RWPE1 (cell line): Measurements from ENCODE around the gene TMEM26.

Source experiments
- CTCF ChIA-PET: fragments of 350-600 bp; sonication (Branson Sonifier 250); formaldehyde crosslinking; extraction: SDS; loops from one replicate; lab custom pipeline; 2021; lab: Yijun Ruan, JAX
- POLR2A ChIA-PET: fragments of 400-600 bp; formaldehyde crosslinking; extraction: SDS; loops from one replicate; lab custom pipeline; 2020; ENCODE audit warnings: antibody characterized with exemption; ENCODE audit not compliant: low non-redundant PET; lab: Yijun Ruan, JAX
- DNase-seq: peaks from one replicate; pipeline ENCODE4 v3.0.0; 2012; ENCODE audit warnings: low spot score
- H3K27ac ChIP-seq: fragments of 450-650 bp; 2 replicates; pipeline ENCODE4 v1.5.1; 2017
- TF ChIP-seq, protein P1 (sequence below): fragments of 450-650 bp; conservative IDR thresholded peaks from 2 replicates; pipeline ENCODE4 v1.5.1; 2017; ENCODE audit warnings: low read depth, mild to moderate bottlenecking

Gene TMEM26

DNA sequence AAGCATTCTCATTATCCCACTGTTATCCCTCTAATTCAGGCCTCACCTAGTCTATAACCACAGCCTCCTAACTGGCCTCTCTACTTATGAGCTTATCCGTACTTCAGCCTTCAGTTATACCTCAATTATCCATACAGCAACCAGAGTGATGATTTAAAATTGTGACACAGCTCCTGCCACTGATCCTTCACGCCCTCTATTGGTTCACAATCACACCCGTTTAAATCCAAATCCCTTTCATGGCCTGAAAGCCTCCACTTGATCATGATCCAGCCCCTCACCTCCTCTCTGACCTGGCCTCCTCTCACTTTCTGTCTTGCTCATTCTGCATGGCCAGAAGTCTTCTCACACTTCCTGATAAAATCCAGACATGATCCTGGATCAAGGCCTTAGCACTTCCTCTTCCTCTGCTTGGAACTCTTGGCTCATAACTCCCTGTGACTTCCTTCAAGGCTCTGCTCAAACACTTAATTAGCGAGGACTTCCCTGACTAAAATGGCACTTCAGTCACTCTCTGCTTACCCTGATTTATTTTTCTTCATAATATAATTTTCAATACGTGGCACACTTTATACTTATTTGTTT is 19.0 kb upstream of the TMEM26 start:
- no peak for DNase-seq
- CTCF ChIA-PET, result no interaction called here
- POLR2A ChIA-PET, result no interaction called here
- TF ChIP-seq, protein P1, sequence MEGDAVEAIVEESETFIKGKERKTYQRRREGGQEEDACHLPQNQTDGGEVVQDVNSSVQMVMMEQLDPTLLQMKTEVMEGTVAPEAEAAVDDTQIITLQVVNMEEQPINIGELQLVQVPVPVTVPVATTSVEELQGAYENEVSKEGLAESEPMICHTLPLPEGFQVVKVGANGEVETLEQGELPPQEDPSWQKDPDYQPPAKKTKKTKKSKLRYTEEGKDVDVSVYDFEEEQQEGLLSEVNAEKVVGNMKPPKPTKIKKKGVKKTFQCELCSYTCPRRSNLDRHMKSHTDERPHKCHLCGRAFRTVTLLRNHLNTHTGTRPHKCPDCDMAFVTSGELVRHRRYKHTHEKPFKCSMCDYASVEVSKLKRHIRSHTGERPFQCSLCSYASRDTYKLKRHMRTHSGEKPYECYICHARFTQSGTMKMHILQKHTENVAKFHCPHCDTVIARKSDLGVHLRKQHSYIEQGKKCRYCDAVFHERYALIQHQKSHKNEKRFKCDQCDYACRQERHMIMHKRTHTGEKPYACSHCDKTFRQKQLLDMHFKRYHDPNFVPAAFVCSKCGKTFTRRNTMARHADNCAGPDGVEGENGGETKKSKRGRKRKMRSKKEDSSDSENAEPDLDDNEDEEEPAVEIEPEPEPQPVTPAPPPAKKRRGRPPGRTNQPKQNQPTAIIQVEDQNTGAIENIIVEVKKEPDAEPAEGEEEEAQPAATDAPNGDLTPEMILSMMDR, result no peak
- no peak overlapping the region for H3K27ac ChIP-seq

DNA sequence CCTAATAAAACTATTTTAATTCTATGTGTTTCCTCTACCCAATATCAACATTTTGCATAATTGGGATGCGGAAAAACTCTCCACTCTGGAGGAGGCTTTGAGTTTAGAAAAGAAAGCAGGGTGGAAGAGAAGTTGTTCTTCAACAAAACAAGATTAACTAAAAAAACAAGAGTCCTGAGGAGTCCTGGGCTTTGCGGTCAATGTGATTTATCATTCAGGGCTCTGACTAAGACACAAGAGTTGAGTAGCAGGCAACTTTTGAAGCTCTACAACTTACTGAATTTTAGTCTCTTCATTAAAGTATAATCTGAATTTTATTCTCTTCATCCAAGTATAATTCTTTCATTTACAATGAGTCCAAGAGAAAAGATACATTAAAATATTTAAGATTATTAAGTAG is 18.3 kb upstream of the TMEM26 start:
- H3K27ac ChIP-seq, result no peak overlapping the region
- ChIA-PET CTCF (no interaction called here), POLR2A (no interaction called here)
- TF ChIP-seq, protein P1, result no peak
- DNase-seq, result no peak

DNA sequence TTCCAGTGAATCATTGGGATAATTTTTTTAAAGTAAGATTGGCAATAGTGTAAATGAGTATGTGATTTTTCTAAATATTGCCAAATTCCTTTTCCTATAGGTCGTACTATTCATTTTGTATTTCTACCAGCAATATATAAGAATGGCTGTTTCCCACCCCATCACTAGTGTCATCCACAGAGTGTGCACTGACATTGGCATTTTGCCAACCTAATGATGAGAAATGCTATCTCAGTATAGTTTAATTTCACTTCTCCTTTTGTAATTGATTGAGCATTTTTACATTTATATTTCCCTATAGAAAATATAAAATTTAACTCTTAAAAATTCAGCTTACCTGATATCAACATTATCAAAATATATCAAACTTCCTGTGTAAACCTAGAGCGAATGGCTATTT is 17.6 kb upstream of the TMEM26 start:
- no peak for DNase-seq
- ChIA-PET CTCF (no interaction called here), POLR2A (no interaction called here)
- TF ChIP-seq, protein P1, result no peak
- H3K27ac ChIP-seq, result no peak overlapping the region

DNA sequence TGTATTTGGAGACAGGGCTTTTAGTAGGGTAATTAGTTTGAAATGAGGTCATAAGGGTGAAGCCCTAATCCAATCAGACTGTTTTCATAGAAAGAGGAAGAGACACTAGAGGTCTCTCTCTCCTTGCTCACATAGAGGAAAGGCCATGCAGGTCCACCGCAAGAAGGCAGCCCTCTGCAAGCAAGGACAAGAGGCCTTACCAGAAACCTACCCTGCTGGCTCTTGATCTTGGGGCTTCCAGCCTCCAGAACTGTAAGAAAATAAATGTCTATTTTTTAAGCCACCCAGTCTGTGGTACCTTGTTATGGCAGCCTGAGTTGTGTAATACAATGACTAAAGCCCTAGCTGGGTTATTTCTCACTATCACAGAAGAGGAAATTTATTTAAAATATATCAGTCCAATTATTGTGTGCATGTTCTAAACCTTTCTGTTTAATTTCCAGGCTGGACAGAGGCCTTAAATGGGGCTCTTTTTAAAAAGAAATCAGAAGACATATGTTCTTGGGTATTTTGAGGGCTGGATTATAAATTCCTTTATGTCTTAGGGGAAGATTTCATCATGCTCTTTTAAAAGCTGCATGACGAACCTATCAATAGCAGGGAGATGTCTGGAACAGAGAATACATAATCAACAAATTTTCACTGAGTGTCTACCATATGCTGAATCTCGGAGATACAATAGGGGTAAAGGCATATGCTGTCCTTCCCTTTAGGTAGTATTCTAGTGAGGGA is 12.9 kb upstream of the TMEM26 start:
- CTCF ChIA-PET, result no interaction called here
- H3K27ac ChIP-seq, result no peak overlapping the region

DNA sequence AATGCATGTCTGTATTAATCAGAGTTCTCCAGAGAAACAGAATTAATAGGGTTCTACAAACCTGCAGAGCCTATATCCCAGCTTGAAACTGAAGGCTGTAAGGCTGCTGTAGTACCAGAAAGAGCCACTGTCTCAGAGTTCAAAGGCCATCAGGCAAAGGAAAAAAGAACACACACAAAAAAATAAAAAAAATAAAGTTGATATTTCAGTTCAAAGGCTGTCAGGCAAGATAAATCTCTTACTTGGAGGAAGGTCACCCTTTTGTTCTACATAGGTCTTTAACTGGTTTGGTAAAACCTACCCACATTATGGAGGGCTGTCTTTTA is 12.0 kb upstream of the TMEM26 start:
- H3K27ac ChIP-seq, result no peak overlapping the region
- CTCF ChIA-PET, result interaction anchor here (0.6 kb wide), 1 partner anchor 122 kb away, joined by 3 read pairs; no protein-coding TSS in a partner anchor
- no peak for DNase-seq
- POLR2A ChIA-PET, result no interaction called here
- TF ChIP-seq, protein P1, result no peak

More for the DNA sequence above, 12.9 kb upstream of the TMEM26 start:
- POLR2A ChIA-PET, result no interaction called here
- TF ChIP-seq, protein P1, result no peak
- no peak for DNase-seq

DNA sequence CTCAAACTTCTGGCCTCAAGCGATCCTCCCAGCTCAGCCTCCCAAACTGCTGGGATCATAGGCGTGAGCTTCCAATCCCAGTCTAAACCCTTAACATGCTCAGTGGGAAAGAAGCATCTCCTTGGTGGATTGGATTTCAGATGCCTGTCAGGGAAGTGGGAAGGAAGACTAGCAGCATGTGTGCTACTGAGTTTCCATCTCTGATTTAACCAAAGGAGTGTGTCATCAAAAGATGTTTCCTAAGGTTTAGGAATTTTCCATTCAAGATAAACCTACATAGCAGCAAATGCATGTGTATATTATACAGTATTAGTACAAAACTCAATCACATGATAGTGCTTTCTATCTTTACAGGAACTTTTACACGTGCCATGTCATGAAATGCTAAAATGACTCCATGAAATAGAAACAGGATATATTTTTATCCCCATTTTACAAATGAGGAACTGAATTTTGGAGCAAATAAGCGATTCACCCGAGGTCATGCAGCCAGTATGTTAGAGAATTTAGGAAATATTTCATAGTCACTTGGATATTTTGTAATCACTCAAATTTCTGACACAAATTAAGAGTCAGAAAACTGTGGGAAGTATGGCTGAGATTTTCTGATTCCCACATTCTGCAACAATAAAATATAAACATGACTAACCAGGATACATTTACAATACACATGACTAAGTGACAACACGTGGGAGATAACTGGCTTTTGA is 11.4 kb upstream of the TMEM26 start:
- no peak overlapping the region for H3K27ac ChIP-seq
- TF ChIP-seq, protein P1, result no peak
- POLR2A ChIA-PET, result no interaction called here
- DNase-seq, result no peak
- CTCF ChIA-PET, result interaction anchor here (0.6 kb wide), 1 partner anchor 121 kb away, joined by 3 read pairs; no protein-coding TSS in a partner anchor
